Measurements from ENCODE around the gene FYTTD1.

FYTTD1 gene

GRCh38 chr3:197753263-197753662 lies 3.6 kb downstream of the FYTTD1 start:
- H3K9ac ChIP-seq (ENCODE audit: low read length in 2 of 2) = no peak overlapping the region
- no peaks in the 10 kb centered on the region for H3K9me3 ChIP-seq (ENCODE audit: control insufficient read depth in 2 of 2, low read length in 2 of 2)
- no peak overlapping the region for H3K27ac ChIP-seq (ENCODE audit: low read length)
- H3K27me3 ChIP-seq (ENCODE audit: control insufficient read depth in 1 of 2, insufficient read depth in 2 of 2, low read length in 2 of 2) = no peaks in the 10 kb centered on the region
- peaks cover 12% of the 10 kb centered on the region for H3K4me1 ChIP-seq (ENCODE audit: control insufficient read depth, insufficient read depth, low read length)
- H3K4me3 ChIP-seq (ENCODE audit: low read length in 2 of 2) = no peak overlapping the region
- H3K36me3 ChIP-seq (ENCODE audit: control insufficient read depth in 2 of 2, insufficient read depth in 2 of 2, low read length in 2 of 2) = no peaks in the 10 kb centered on the region

GRCh38 chr3:197756704-197757103 lies 7.0 kb downstream of the FYTTD1 start:
- no peak overlapping the region for H3K9ac ChIP-seq (ENCODE audit: low read length in 2 of 2)
- peaks cover 4 to 6% of the 10 kb centered on the region in 2 donors for H3K36me3 ChIP-seq (ENCODE audit: control insufficient read depth in 2 of 2, insufficient read depth in 2 of 2, low read length in 2 of 2)
- no peaks in the 10 kb centered on the region for H3K9me3 ChIP-seq (ENCODE audit: control insufficient read depth in 2 of 2, low read length in 2 of 2)
- H3K27ac ChIP-seq (ENCODE audit: low read length) = no peak overlapping the region
- no peak overlapping the region for H3K4me3 ChIP-seq (ENCODE audit: low read length in 2 of 2)
- H3K4me1 ChIP-seq (ENCODE audit: control insufficient read depth, insufficient read depth, low read length) = peaks cover 6% of the 10 kb centered on the region
- H3K27me3 ChIP-seq (ENCODE audit: control insufficient read depth in 1 of 2, insufficient read depth in 2 of 2, low read length in 2 of 2) = no peaks in the 10 kb centered on the region

- Histone ChIP-seq H3K36me3 (ENCODE audit: control insufficient read depth in 2 of 2, insufficient read depth in 2 of 2, low read length in 2 of 2) (peaks cover 10 to 11% of the 10 kb centered on the region in 2 donors), H3K9ac (ENCODE audit: low read length in 2 of 2) (no peak overlapping the region), H3K27me3 (ENCODE audit: control insufficient read depth in 1 of 2, insufficient read depth in 2 of 2, low read length in 2 of 2) (no peaks in the 10 kb centered on the region), H3K4me1 (ENCODE audit: control insufficient read depth, insufficient read depth, low read length) (no peaks in the 10 kb centered on the region), H3K9me3 (ENCODE audit: control insufficient read depth in 2 of 2, low read length in 2 of 2) (no peaks in the 10 kb centered on the region), H3K4me3 (ENCODE audit: low read length in 2 of 2) (no peak overlapping the region), H3K27ac (ENCODE audit: low read length) (no peak overlapping the region)
These were observed 8.8 kb downstream of the FYTTD1 start for GRCh38 chr3:197758512-197758911.

GRCh38 chr3:197761784-197762183 lies 12.1 kb downstream of the FYTTD1 start:
- no peaks in the 10 kb centered on the region for H3K4me1 ChIP-seq (ENCODE audit: control insufficient read depth, insufficient read depth, low read length)
- H3K36me3 ChIP-seq (ENCODE audit: control insufficient read depth in 2 of 2, insufficient read depth in 2 of 2, low read length in 2 of 2) = peaks cover 18 to 20% of the 10 kb centered on the region in 2 donors
- no peaks in the 10 kb centered on the region for H3K9me3 ChIP-seq (ENCODE audit: control insufficient read depth in 2 of 2, low read length in 2 of 2)
- no peak overlapping the region for H3K9ac ChIP-seq (ENCODE audit: low read length in 2 of 2)
- no peaks in the 10 kb centered on the region for H3K27me3 ChIP-seq (ENCODE audit: control insufficient read depth in 1 of 2, insufficient read depth in 2 of 2, low read length in 2 of 2)
- H3K27ac ChIP-seq (ENCODE audit: low read length) = no peak overlapping the region
- H3K4me3 ChIP-seq (ENCODE audit: low read length in 2 of 2) = no peak overlapping the region

GRCh38 chr3:197775317-197775716 lies 25.6 kb downstream of the FYTTD1 start:
- no peak overlapping the region for H3K27ac ChIP-seq (ENCODE audit: low read length)

GRCh38 chr3:197782230-197782629 lies 32.5 kb downstream of the FYTTD1 start:
- H3K36me3 ChIP-seq (ENCODE audit: control insufficient read depth in 2 of 2, insufficient read depth in 2 of 2, low read length in 2 of 2) = peaks cover 35 to 45% of the 10 kb centered on the region in 2 donors
- H3K27ac ChIP-seq (ENCODE audit: low read length) = no peak overlapping the region
- no peak overlapping the region for H3K4me3 ChIP-seq (ENCODE audit: low read length in 2 of 2)
- H3K9me3 ChIP-seq (ENCODE audit: control insufficient read depth in 2 of 2, low read length in 2 of 2) = no peaks in the 10 kb centered on the region
- H3K4me1 ChIP-seq (ENCODE audit: control insufficient read depth, insufficient read depth, low read length) = no peaks in the 10 kb centered on the region
- no peaks in the 10 kb centered on the region for H3K27me3 ChIP-seq (ENCODE audit: control insufficient read depth in 1 of 2, insufficient read depth in 2 of 2, low read length in 2 of 2)
- H3K9ac ChIP-seq (ENCODE audit: low read length in 2 of 2) = no peak overlapping the region

More at GRCh38 chr3:197775317-197775716, 25.6 kb downstream of the FYTTD1 start:
- Histone ChIP-seq H3K36me3 (ENCODE audit: control insufficient read depth in 2 of 2, insufficient read depth in 2 of 2, low read length in 2 of 2) (peaks cover 54 to 62% of the 10 kb centered on the region in 2 donors), H3K4me3 (ENCODE audit: low read length in 2 of 2) (no peak overlapping the region), H3K27me3 (ENCODE audit: control insufficient read depth in 1 of 2, insufficient read depth in 2 of 2, low read length in 2 of 2) (no peaks in the 10 kb centered on the region), H3K9me3 (ENCODE audit: control insufficient read depth in 2 of 2, low read length in 2 of 2) (no peaks in the 10 kb centered on the region), H3K9ac (ENCODE audit: low read length in 2 of 2) (no peak overlapping the region), H3K4me1 (ENCODE audit: control insufficient read depth, insufficient read depth, low read length) (no peaks in the 10 kb centered on the region)

GRCh38 chr3:197784019-197784585 lies 34.4 kb downstream of the FYTTD1 start:
- no peak overlapping the region for H3K27ac ChIP-seq (ENCODE audit: low read length)
- H3K9me3 ChIP-seq (ENCODE audit: control insufficient read depth in 2 of 2, low read length in 2 of 2) = no peaks in the 10 kb centered on the region
- H3K9ac ChIP-seq (ENCODE audit: low read length in 2 of 2) = no peak overlapping the region
- no peak overlapping the region for H3K4me3 ChIP-seq (ENCODE audit: low read length in 2 of 2)
- no peaks in the 10 kb centered on the region for H3K27me3 ChIP-seq (ENCODE audit: control insufficient read depth in 1 of 2, insufficient read depth in 2 of 2, low read length in 2 of 2)
- H3K4me1 ChIP-seq (ENCODE audit: control insufficient read depth, insufficient read depth, low read length) = no peaks in the 10 kb centered on the region
- H3K36me3 ChIP-seq (ENCODE audit: control insufficient read depth in 2 of 2, insufficient read depth in 2 of 2, low read length in 2 of 2) = peaks cover 21 to 27% of the 10 kb centered on the region in 2 donors

- Histone ChIP-seq H3K4me3 (ENCODE audit: low read length in 2 of 2) (no peak overlapping the region), H3K9ac (ENCODE audit: low read length in 2 of 2) (no peak overlapping the region), H3K9me3 (ENCODE audit: control insufficient read depth in 2 of 2, low read length in 2 of 2) (no peaks in the 10 kb centered on the region), H3K4me1 (ENCODE audit: control insufficient read depth, insufficient read depth, low read length) (no peaks in the 10 kb centered on the region), H3K27me3 (ENCODE audit: control insufficient read depth in 1 of 2, insufficient read depth in 2 of 2, low read length in 2 of 2) (no peaks in the 10 kb centered on the region), H3K27ac (ENCODE audit: low read length) (no peak overlapping the region), H3K36me3 (ENCODE audit: control insufficient read depth in 2 of 2, insufficient read depth in 2 of 2, low read length in 2 of 2) (peaks cover 1 to 9% of the 10 kb centered on the region in 2 donors)
These were observed 37.7 kb downstream of the FYTTD1 start for GRCh38 chr3:197787412-197787811.

- Histone ChIP-seq H3K9ac (ENCODE audit: low read length in 2 of 2) (no peak overlapping the region), H3K9me3 (ENCODE audit: control insufficient read depth in 2 of 2, low read length in 2 of 2) (no peaks in the 10 kb centered on the region), H3K36me3 (ENCODE audit: control insufficient read depth in 2 of 2, insufficient read depth in 2 of 2, low read length in 2 of 2) (peaks cover 0 to 6% of the 10 kb centered on the region in 2 donors), H3K4me1 (ENCODE audit: control insufficient read depth, insufficient read depth, low read length) (no peaks in the 10 kb centered on the region), H3K4me3 (ENCODE audit: low read length in 2 of 2) (no peak overlapping the region), H3K27me3 (ENCODE audit: control insufficient read depth in 1 of 2, insufficient read depth in 2 of 2, low read length in 2 of 2) (no peaks in the 10 kb centered on the region), H3K27ac (ENCODE audit: low read length) (no peak overlapping the region)
These were observed 39.6 kb downstream of the FYTTD1 start for GRCh38 chr3:197789309-197789708.

- Histone ChIP-seq H3K9ac (ENCODE audit: low read length in 2 of 2) (no peak overlapping the region), H3K27ac (ENCODE audit: low read length) (peak overlapping the region; percentile 81), H3K36me3 (ENCODE audit: control insufficient read depth in 2 of 2, insufficient read depth in 2 of 2, low read length in 2 of 2) (no peaks in the 10 kb centered on the region), H3K9me3 (ENCODE audit: control insufficient read depth in 2 of 2, low read length in 2 of 2) (no peaks in the 10 kb centered on the region), H3K4me3 (ENCODE audit: low read length in 2 of 2) (no peak overlapping the region), H3K27me3 (ENCODE audit: control insufficient read depth in 1 of 2, insufficient read depth in 2 of 2, low read length in 2 of 2) (no peaks in the 10 kb centered on the region), H3K4me1 (ENCODE audit: control insufficient read depth, insufficient read depth, low read length) (no peaks in the 10 kb centered on the region)
These were observed 40.4 kb downstream of the FYTTD1 start for GRCh38 chr3:197790033-197790432.

- Histone ChIP-seq H3K27ac (ENCODE audit: low read length) (peak within 1 kb of the TSS; percentile 81), H3K36me3 (ENCODE audit: control insufficient read depth in 2 of 2, insufficient read depth in 2 of 2, low read length in 2 of 2) (no peaks in the 10 kb centered on the region), H3K27me3 (ENCODE audit: control insufficient read depth in 1 of 2, insufficient read depth in 2 of 2, low read length in 2 of 2) (no peaks in the 10 kb centered on the region), H3K9ac (ENCODE audit: low read length in 2 of 2) (peak within 1 kb of the TSS; percentile 83 to 91), H3K4me1 (ENCODE audit: control insufficient read depth, insufficient read depth, low read length) (peaks cover 2% of the 10 kb centered on the region), H3K9me3 (ENCODE audit: control insufficient read depth in 2 of 2, low read length in 2 of 2) (no peaks in the 10 kb centered on the region), H3K4me3 (ENCODE audit: low read length in 2 of 2) (peak within 1 kb of the TSS; percentile 89 to 93)
These were observed 41.6 kb downstream of the FYTTD1 start, which contains the start of gene LRCH3 for GRCh38 chr3:197791113-197791891. Gene LRCH3, plus strand, starts transcription at chr3:197791254. Its CDS starts 25 bp downstream, at chr3:197791279.

Data from stomach smooth muscle (tissue), 2 donors.